ENCODE data around the gene FTSJ3. TPM values are rescaled to one million over a fixed set of nuclear protein-coding genes. Genes with fewer than 3 reads are reported as not detected.

The FTSJ3 gene
- total and polyA plus RNA-seq, 2 of the 13 experiments (the other 11 are each of a cell fraction or from before 2014, with no cell fraction given) = 26.0 to 64.2 TPM

- no peak for TF ChIP-seq BCLAF1 (IDR thresholded peaks at IDR 0.05)
- TF ChIP-seq ZNF766 (CRISPR knock-in tag; IDR thresholded peaks at IDR 0.05; ENCODE audit: borderline replicate concordance) = 0 out of 2 replicates have a peak, but pooled peaks have one; percentile 7
- TF ChIP-seq ZNF687 (CRISPR knock-in tag; IDR thresholded peaks at IDR 0.05) = peak; percentile 11
- TF ChIP-seq ZNF33B (CRISPR knock-in tag; IDR thresholded peaks at IDR 0.05) = 0 out of 2 replicates have a peak, but pooled peaks have one; percentile 8
- TF ChIP-seq GRHL1 (CRISPR knock-in tag; conservative IDR thresholded peaks at IDR 0.05) = no peak
- TF ChIP-seq SNAPC2 (CRISPR knock-in tag; IDR thresholded peaks at IDR 0.05) = peak; percentile 70; the same call in 1 of the 2 replicates
- peak; percentile 69; the same call in 1 of the 2 replicates for TF ChIP-seq SIN3A (IDR thresholded peaks at IDR 0.05; ENCODE audit: borderline replicate concordance, low read depth, low read length)
- TF ChIP-seq ZNF691 (CRISPR knock-in tag; IDR thresholded peaks at IDR 0.05; ENCODE audit: borderline replicate concordance, low read depth) = 0 out of 2 replicates have a peak, but pooled peaks have one; percentile 5
- TF ChIP-seq HOMEZ (CRISPR knock-in tag; IDR thresholded peaks at IDR 0.05; ENCODE audit: low read depth) = no peak
- peak; percentile 33; the same call in 1 of the 2 replicates for TF ChIP-seq ZNF788 (CRISPR knock-in tag; IDR thresholded peaks at IDR 0.05; ENCODE audit: borderline replicate concordance)
- 0 out of 2 replicates have a peak, but pooled peaks have one; percentile 56 for TF ChIP-seq ZNF616 (CRISPR knock-in tag; IDR thresholded peaks at IDR 0.05; ENCODE audit: low read depth)
- TF ChIP-seq ZBTB33 (CRISPR knock-in tag; IDR thresholded peaks at IDR 0.05) = no peak
- TF ChIP-seq ELF4 (CRISPR knock-in tag; IDR thresholded peaks at IDR 0.05; ENCODE audit: borderline replicate concordance) = 0 out of 2 replicates have a peak, but pooled peaks have one; percentile 34
Measured at GRCh38 chr17:63774141-63774968, 53.1 kb downstream of the FTSJ3 start, which contains the start of gene DDX42 (continued).

Measured in HepG2 (cell line).